M059J (cell line): ENCODE measurements around the gene C3orf22. TPM values are rescaled to one million over a fixed set of nuclear protein-coding genes. Genes with fewer than 3 reads are reported as not detected.

Experiments
- DNase-seq: peaks from one replicate; pipeline ENCODE4 v3.0.0-alpha.2; 2012; ENCODE audit warnings: low read depth
- total RNA-seq: library from RNA; depleted of rRNA; stranded (reverse); fragments of >200 nt; shearing (Covaris generic); gene quantifications from 2 replicates; pipeline ENCODE4 v1.2.3, GENCODE V29; 2014

Gene C3orf22
- total RNA-seq, 1 experiment from 2014 or later = not detected

DNA sequence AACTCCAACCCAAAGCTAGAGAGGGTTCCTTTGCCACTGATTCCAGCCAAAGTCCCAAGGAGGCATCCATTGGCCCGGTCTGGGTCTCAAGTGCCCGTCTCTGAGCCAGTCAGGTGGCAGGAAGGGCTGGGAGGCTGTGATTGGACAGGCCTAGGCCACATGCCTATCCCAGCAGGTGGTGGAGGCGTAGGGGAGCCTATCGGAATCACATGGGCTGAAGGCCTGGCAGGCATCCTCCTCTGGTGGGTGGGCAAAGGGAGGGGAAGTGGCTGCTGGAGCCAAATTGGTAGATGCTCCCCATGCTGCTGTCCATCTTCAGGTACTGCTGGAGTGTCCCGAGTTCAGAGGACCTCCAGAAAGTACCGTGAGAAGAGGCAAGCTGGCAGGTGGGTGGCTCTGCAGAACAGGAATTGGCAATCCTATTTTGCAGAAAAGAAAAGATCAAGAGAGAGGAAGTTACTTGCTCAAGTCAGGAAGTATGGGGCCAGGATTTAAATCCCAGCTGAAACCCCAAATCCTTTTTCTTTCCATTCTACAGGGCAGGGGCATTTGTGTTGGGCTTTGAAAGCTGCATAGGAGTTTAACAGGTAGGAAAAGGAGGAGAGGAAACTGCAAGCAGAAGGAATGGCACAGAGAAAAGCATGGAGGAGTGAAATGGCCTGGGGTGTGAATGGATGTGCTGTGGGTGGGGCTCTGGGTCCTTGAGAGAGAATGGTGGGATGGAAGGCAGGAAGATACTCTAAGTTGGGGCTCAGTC lies 31.1 kb downstream of the C3orf22 start:
- no peak for DNase-seq

DNA sequence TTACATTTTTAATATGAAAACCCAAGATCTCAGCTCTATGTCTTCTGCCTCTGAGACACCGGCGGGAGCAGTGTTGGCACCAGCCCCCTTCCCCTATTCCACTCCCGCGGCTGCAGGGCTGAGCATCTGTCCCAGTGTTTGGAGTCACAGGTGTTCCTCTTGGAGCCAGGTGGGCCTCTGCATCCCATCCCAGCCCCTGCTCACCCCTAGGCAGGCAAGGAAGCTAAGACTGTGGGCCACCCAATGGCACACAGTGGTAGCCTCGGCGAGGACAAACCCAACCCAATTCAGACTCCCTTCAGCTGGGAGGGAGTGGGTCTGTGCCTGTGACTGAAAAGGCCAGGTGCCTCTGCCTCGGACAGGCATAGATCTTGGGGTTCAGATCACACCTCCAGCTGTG lies 31.7 kb downstream of the C3orf22 start:
- no peak for DNase-seq

DNA sequence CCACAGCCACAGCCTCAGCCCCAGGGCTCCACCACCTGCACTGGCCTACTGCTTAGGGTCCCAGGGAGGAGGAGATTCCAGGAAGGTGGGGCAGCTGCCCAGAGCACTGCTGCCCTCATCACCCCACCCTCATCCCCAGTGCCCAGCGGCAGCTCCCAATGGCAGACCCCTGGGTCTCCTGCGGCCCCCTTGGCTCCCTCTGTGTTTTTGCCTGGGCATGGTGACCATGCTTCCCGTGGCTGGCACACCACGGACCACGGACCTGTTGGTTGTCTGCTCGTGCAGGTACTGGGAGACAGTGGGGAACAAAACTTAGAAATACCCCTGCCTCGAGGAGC lies 32.1 kb downstream of the C3orf22 start:
- no peak for DNase-seq

DNA sequence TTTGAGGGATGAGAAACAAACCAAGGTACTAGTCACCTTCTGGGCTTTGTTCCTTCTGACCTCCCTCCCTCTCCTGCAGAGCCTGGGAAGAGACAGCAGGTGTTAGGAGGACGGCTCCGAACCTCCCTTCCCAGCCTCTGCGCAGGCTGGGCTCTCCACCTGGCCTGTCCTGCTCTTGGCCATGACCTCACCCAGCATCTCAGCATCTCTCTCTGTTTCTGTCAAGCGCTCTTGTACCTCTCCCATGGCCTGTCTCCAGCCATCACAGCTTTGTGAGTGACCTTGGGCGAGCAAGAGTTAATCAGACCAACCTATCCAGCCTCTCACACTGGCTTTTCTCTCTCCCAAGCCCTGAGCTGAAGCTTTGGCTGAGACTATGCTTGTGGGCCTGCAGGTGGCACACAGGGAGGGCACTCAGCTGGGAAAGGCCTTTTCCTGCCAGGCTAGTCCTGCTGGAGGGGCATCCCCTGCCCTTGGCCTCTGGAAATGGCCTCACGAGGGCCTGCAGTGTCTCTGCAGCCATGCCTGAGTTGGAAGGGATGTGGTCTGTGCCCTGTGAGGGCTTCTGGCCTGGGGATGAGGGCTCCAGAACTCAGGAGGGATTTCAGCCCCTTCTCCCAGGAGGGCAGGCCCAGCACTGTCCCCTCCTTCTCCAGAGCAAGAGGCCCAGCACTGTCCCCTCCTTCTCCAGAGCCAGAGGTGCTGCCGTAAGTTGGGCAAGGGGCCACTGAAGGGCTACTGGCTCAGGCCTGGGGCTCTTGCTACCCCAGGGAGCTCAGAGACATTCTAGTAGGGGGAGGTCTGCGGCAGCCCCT lies 32.7 kb downstream of the C3orf22 start:
- no peak for DNase-seq

DNA sequence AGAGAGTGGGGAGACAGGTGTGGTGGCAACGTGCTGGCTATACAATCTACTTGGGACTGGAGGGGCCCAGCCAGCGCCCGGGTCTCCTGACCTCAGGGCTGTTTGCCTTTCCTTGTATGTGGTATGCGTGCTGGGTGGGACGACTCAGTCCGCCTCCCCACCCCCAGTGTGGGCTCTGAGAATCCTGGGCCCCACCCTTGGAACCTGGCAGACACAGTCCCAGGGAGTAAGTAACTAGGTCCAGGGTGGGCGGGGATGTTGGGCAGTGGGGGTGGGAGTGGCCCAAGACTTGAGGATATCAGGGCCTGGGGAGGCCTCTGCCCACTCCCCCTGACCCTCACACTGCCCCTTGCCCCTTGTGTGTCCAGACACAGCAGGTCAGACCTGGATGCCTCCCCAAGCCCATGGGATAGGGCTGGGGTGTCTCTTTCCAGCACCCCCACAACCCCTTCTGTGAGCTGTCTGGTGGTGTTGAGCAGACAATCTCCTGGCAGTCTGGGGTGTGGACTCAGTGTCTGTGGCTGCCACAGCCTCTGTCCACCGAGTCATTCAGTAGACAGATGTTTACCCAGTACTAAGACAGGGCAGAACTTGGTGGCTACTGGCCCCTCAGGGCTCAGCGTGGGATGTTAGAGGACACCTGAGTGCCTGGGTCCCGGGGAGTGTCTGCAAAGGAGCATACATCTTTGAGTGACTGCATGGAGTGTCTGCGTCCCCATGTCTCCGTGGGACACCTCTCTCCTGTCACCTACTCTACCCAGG lies 33.5 kb downstream of the C3orf22 start:
- DNase-seq = no peak

DNA sequence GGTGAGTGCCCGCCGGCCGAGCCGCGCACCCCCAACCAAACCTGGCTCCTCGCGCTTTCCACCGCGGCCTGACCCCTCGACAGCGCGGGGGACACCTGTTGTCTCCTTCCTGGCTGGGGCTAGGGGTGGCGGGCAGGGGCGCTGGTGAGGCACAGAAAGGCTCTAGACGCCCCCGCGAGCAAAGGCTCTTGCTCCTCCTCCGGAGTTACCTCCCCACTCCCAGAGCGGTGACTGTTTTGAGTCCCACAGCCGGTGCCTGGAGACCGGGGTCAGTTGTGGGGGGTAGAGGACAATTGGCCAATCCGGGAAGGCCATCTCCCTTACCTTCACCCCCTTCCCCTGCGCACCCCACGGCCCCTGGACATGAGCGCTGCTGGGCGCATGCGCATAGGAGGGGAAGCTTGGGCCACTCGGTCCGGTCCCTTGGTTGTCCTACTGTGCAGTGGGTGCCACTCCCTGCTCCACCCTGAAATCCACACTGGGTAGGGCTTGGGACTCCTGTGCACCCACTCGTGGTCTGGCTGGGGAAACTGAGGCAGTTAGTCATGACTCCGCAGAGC lies 34.2 kb downstream of the C3orf22 start:
- no peak for DNase-seq

DNA sequence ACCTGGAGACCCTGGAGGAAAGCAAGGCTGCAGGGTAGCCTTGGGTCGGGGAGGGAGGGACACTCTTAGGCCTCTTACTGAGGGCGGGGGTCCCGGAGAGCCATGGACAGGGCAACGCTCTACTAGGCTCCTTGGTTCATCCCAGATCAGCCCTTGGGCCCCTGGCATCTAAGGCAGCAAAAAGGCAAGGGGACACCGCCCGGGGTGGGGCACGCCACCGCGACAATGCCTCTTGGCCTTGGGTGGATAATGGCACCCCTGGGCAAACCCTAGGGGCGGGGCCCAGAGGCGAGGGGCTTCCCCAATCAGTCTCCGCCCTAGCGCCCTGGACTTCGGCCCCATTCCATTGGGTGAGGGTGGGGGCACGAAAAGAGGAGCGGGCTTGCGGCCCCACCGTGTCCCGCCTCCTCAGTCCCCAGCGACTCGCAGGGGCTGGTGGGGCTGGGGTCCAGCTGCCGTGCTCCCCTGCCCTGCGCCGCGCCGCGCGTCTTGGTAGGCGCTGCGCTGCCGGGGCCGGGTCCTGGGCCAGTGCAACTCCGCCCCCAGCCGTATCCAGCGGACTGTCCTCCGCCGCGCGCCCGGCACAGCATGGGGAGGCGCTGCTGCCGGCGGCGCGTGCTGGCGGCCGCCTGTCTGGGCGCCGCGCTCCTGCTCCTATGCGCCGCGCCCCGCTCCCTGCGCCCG lies 34.8 kb downstream of the C3orf22 start, which contains the start of gene CHST13:
TSS of gene CHST13 (plus strand) at position 411 of the 684 bp plus-strand sequence. CDS start at position 589, 178 bp downstream.
- peak; percentile 49 for DNase-seq

DNA sequence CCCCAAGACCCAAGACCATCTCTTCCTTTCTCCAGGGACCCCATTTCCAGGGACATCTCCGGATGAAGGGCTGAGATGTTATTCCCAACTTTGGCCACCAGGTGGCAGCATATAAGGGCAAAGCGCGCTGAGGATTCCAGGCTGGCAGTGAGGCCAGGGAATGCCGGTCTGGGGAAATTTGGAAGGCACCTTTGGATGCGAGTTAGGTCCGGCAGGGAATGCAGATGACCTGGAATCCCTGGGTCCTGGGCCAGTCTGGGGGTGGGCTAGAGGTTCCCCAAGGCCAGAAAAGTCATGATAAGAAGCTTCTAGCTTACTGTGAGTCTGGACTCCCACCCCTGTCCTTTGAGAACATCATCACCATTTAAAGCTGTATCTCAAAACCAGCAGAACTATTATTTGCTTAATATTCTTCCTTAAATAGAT lies 36.4 kb downstream of the C3orf22 start:
- peak; percentile 54 for DNase-seq

DNA sequence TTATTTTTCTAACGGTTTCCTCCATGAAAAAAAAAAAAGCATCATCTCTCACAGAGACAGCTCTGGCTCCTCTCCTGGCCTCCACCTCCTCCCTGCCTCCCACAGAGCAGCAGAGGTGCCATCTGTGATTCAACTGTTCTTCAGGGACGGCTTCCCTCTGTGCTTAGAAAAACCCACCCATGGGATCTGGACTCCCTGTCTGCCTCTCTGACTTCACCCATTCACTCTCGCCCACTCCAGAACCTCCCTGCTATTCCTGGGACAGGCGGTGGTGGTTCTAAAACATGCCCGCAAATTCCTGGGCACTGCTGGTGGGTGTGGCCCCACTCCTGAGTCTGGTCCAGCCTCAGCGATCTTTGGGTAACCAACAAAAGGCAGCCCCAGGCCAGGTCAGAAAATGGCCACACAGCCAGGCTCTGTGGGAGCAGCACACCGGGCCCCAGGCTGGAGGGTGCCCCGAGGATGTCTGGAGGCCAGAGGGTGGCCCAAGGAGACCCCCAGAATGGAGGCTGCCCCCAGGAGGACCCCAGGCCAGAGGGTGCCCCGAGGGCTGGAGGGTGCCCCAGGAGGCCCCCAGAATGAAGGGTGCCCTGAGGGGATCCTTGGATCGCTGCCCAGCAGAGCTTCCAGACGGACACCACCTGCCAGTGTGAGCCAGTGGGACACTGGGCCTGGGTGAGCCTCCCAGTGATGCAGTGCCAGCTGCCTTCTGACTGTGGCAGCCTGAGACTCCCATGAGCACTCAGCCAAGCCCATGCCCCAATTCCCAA lies 37.4 kb downstream of the C3orf22 start:
- no peak for DNase-seq

DNA sequence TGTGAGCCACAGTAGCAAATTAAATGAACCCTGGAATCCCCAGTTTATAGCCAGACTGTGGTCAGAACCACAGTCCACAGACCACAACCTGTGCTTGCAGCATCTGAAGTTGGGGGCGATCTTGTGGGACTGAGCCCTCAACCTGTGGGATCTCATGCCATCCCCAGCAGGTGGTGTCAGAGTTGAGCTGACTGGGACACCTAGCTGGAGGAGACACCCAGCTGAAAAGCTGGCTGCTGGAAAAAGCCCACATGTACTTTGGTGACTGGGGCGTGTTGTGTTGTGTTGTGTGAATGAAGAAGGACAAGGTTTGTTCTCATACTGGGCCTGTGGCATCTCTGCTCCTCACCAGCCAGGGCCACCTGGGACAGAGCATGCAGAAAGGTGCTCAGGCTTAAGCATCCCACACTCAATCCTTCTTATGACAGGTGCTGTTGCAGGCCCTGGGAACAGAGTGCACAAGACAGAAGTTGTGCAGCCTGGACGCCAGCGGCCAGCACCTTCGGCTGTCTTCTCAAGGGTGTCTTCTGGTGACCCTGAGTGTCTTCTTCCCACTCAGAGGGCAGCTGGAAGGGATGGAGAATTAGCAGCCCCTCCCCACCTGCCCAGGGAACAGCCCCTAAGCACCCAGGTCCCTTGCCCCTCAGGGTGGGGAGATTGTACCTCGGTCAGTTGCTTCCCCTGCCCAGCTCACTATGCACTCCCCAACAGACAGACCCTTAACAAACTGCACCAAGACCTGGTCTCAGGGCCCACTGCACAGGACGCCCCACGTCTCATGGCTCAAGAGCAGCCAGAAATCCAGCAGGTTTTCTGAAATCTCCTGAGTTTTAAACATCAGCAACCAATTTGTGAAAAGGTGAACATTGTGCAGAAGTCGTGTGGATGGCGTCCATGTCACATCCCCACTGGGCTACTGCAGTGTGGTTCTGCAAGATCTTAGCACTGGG lies 39.0 kb downstream of the C3orf22 start:
- no peak for DNase-seq

DNA sequence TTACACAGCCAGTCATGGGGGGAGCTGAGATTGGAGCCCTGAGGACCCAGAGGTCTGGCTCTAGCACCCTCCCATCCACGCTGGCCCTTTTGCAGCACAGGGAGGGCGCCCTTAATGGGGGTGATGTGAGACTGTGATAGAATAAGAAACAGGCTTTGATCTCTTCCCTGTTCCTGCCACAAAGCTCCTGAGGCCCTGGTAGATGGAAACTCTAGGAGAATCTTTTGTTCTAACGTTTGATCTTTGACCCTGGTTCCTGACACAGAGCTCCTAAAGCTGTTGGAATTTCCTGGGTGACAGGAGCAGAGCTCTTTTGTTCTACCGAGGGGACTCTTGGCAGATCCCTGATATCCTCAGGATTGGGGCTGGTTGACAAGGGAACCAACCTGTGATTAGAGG lies 40.0 kb downstream of the C3orf22 start:
- DNase-seq = no peak

DNA sequence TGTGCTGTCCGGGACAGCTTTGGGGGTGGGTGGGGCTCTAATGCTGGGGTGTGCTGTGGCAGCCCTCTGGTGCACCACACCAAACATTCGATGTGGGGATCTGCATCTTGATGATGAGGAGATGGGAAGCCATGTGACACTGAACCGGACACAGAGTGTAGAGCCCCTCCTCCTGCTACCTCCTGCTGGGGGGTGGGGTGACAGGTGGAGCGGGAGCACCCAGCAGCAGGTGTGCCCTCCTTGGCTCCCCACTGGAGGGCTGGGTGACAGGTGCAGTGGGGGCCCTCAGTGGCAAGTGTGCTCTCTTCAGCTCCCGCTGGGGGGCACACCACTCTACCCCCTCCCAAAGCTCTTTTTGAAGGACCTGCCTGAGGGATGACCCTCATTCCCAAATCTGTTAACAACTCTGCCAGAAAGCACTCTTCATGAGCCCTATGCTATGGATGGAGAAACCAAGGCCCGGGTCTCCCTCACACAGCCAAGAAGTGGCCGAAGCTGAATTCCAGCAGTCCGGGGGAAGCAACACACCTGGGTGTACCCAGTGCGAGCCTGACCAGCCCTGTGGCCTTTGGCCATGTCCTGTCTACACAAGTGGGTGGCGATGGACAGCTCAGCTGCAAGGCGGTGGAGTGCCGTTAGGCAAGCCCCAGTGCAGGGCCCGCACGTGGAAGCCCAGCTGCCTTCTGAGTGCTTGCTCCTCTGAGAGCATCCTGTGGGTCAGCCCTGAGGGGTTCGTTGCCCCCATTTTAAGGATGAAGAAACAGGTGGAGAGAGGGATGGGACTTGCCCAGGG lies 40.5 kb downstream of the C3orf22 start:
- no peak for DNase-seq

DNA sequence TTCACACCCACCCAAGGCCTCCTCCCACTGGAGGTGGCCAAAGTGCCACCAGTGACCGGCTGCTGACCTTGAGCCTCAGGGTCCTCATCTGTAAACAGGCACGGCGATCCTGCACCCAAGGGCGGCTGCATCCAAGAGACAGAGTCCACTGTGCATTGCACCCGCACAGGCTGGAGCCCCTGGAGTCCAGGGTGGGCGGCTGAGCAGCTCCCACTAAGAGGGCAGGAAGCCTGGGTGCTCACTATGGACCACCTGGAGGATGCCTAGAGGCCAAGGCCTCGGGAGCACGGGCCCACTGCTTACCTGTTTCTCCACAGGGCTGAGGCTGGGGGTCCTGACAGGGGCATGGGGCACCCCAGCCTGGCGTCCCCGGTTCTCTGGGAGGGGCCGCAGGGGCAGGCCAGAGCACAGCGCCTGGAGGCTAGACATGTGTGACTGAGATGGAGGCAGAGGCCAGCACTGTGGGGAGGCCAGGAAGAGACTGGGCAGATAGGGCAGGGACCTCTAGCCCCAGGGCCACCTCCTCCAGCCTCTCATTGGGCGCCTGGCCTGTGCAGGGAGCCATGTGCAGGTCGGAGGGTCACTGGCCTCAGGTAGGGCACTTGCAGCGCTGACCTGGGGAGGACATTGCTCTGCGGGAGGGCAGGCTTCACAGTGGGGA lies 41.3 kb downstream of the C3orf22 start, which contains the start of gene UROC1:
TSS of gene UROC1 (minus strand) at position 483 of the 661 bp plus-strand sequence. CDS start at position 429, 54 bp downstream.
- DNase-seq = no peak

DNA sequence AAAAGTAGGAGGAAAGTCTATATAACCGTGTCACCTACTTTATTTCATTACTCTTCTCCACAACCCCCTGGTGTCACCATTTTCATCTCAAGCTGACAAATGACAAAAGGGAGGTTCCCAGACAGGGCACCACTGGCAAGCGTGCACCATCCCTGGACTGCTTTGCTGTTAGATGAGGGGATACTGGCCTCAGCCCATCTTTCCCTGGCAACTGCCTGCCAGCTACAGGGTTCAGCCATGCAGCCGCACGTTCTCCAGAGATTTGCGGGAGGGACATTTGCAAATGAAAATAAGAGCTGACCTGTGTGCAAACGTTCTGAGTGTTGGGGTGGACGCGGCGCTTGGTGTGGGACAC lies 41.8 kb downstream of the C3orf22 start:
- DNase-seq = no peak

DNA sequence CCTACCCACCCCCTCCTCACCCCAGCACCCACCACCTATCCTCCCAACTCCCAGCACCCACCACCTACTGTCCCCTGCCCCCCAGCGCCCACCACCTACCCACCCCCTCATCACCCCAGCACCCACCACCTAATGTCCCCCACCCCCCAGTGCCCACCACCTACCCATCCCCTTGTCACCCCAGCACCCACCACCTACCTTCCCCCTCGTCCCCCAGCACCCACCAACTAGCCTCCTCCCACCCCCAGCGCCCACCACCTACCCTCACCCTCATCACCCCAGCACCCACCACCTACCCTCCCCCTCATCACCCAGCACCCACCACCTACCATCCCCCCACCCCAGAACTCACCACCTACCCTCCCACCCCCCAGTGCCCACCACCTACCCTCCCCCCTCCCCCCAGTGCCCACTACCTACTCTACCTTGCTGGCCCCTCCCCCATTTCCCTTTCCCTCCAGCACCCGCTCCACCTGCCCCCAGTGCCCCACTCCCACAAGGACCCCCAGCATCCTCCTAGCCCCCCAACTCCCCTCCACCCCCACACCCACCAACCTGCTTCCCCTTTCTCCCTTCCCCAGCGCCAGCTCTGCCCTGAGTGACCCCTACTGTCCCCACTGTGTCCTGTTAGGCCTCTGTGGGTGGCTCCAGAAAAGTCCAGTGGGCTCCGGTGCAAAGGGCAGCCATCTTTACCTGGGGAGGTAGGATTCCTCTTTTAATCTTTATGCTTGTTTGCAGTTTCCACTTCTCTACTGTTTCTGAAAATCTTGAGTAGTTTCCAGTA lies 42.4 kb downstream of the C3orf22 start:
- DNase-seq = no peak

DNA sequence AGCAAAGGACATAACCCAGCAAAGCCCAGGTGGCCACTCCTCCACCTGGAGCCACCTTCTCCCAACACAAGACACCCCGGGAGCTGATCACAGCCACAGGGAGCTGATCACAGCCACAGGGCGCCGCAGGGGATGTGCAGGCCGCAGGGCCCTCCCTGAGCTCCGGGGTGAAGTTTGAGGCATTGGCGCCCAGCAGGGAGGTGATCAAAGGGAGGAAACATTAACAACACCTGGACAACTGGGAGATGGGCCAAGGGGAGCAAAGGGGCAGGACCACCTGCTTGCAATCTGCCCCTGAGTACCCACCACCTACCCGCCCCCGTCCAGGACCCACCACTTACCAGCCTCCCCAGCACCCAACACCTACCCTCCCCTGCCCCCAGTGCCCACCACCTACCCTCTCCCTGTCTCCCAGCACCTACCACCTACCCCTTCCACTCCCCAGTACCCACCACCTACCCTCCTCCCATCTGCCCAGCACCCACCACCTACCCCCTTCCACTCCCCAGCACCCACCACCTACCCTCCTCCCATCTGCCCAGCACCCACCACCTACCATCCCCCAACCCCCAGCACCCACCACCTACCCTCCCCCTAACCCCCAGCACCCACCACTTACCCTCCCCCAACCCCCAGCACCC lies 43.5 kb downstream of the C3orf22 start:
- no peak for DNase-seq

DNA sequence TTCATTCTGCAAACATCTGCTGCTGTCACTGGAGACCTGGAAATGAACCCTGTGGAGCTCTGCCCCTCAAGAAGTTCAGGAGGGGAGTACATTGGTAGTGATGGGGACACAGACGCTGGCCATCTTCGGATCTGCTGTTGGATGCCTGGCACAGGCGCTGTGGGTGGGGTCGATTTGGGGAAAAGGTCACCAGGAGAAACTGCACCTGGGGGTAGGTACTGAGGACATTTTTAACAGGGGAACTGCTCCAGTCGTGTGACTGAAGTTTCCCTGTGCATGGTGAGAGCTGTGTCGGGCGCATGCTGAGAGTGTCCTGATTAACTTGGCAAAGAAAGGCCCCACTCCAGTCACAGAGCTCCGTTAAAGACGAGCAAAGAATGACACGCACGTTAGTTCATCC lies 44.6 kb downstream of the C3orf22 start:
- DNase-seq = no peak
